SHP77 treated with DMSO at 0.1 percent for 48 hours (cell line): Measurements from ENCODE around the gene GMDS.

Source experiments
- DNase-seq: peaks from one replicate; lab custom pipeline; 2025; lab: John Stamatoyannopoulos, UW

Gene GMDS

GRCh38 chr6:1644516-1645060 is 600.8 kb downstream of the GMDS start:
- DNase-seq = no peak

GRCh38 chr6:1643830-1644445 is 601.5 kb downstream of the GMDS start:
- DNase-seq = no peak

- DNase-seq = no peak
Measured at GRCh38 chr6:1643111-1643510, 602.3 kb downstream of the GMDS start.

- DNase-seq = no peak
Measured at GRCh38 chr6:1641343-1641885, 604.0 kb downstream of the GMDS start.

GRCh38 chr6:1640476-1640875 is 604.9 kb downstream of the GMDS start:
- DNase-seq = no peak

- DNase-seq = no peak
Measured at GRCh38 chr6:1639430-1639829, 606.0 kb downstream of the GMDS start.

GRCh38 chr6:1636971-1637871 is 608.2 kb downstream of the GMDS start:
- DNase-seq = peak; percentile 93

- no peak for DNase-seq
Measured at GRCh38 chr6:1636272-1636825, 609.1 kb downstream of the GMDS start.

- no peak for DNase-seq
Measured at GRCh38 chr6:1635305-1636010, 609.9 kb downstream of the GMDS start.

GRCh38 chr6:1634081-1634480 is 611.3 kb downstream of the GMDS start:
- DNase-seq = no peak

GRCh38 chr6:1633366-1634021 is 611.9 kb downstream of the GMDS start:
- no peak for DNase-seq

- no peak for DNase-seq
Measured at GRCh38 chr6:1631251-1631650, 614.2 kb downstream of the GMDS start.

GRCh38 chr6:1630771-1631217 is 614.6 kb downstream of the GMDS start:
- no peak for DNase-seq

GRCh38 chr6:1630212-1630770 is 615.1 kb downstream of the GMDS start:
- DNase-seq = no peak

GRCh38 chr6:1629316-1629715 is 616.1 kb downstream of the GMDS start:
- no peak for DNase-seq

GRCh38 chr6:1627827-1628560 is 617.4 kb downstream of the GMDS start:
- DNase-seq = no peak

GRCh38 chr6:1626481-1626880 is 618.9 kb downstream of the GMDS start:
- no peak for DNase-seq

- DNase-seq = no peak
Measured at GRCh38 chr6:1625794-1626435, 619.5 kb downstream of the GMDS start.

GRCh38 chr6:1624851-1625781 is 620.3 kb downstream of the GMDS start:
- no peak for DNase-seq
